Measurements from ENCODE around the gene C1orf159.

- no peak for TF ChIP-seq CTCF (IDR thresholded peaks at IDR 0.05)
- TF ChIP-seq RFX5 (IDR thresholded peaks at IDR 0.05): no peak
- TF ChIP-seq SMC3 (IDR thresholded peaks at IDR 0.05): no peak
- no peak for TF ChIP-seq MAZ (IDR thresholded peaks at IDR 0.05; ENCODE audit: borderline replicate concordance, low read depth, low read length)
- TF ChIP-seq, protein P1, sequence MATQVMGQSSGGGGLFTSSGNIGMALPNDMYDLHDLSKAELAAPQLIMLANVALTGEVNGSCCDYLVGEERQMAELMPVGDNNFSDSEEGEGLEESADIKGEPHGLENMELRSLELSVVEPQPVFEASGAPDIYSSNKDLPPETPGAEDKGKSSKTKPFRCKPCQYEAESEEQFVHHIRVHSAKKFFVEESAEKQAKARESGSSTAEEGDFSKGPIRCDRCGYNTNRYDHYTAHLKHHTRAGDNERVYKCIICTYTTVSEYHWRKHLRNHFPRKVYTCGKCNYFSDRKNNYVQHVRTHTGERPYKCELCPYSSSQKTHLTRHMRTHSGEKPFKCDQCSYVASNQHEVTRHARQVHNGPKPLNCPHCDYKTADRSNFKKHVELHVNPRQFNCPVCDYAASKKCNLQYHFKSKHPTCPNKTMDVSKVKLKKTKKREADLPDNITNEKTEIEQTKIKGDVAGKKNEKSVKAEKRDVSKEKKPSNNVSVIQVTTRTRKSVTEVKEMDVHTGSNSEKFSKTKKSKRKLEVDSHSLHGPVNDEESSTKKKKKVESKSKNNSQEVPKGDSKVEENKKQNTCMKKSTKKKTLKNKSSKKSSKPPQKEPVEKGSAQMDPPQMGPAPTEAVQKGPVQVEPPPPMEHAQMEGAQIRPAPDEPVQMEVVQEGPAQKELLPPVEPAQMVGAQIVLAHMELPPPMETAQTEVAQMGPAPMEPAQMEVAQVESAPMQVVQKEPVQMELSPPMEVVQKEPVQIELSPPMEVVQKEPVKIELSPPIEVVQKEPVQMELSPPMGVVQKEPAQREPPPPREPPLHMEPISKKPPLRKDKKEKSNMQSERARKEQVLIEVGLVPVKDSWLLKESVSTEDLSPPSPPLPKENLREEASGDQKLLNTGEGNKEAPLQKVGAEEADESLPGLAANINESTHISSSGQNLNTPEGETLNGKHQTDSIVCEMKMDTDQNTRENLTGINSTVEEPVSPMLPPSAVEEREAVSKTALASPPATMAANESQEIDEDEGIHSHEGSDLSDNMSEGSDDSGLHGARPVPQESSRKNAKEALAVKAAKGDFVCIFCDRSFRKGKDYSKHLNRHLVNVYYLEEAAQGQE (IDR thresholded peaks at IDR 0.05): no peak
- TF ChIP-seq JUN (IDR thresholded peaks at IDR 0.05): no peak
- TF ChIP-seq, protein P2, sequence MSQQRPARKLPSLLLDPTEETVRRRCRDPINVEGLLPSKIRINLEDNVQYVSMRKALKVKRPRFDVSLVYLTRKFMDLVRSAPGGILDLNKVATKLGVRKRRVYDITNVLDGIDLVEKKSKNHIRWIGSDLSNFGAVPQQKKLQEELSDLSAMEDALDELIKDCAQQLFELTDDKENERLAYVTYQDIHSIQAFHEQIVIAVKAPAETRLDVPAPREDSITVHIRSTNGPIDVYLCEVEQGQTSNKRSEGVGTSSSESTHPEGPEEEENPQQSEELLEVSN (IDR thresholded peaks at IDR 0.05; ENCODE audit: borderline replicate concordance, low read depth): no peak
- TF ChIP-seq RCOR1 (IDR thresholded peaks at IDR 0.05; ENCODE audit: low read depth, low read length): no peak
These were observed 22.8 kb downstream of the C1orf159 start for GRCh38 chr1:1092894-1093609.
